Sigmoid colon (tissue), 4 donors: ENCODE data around the gene C1orf226.

ENCODE experiments used
- CTCF ChIP-seq, 4 experiments: fragments of 450-650 bp in 3 of 4; fragments of 200-600 bp in 1 of 4; IDR thresholded peaks; one replicate each; pipeline ENCODE4 v1.5.1; 2016 to 2019; ENCODE audit warnings: antibody characterized with exemption in 4 of 4, mild to moderate bottlenecking in 3 of 4, moderate library complexity in 2 of 4
- EP300 ChIP-seq, 4 donors: sonication (generic); formaldehyde crosslinking; IDR thresholded peaks; one replicate each; pipeline ENCODE4 v1.6.1; 2017; ENCODE audit warnings: antibody characterized with exemption in 4 of 4

GRCh38 chr1:162351246-162351842 is 30.2 kb upstream of the C1orf226 start:
- TF ChIP-seq CTCF (IDR thresholded peaks at IDR 0.05) (no peak), EP300 (IDR thresholded peaks at IDR 0.05) (no peak)
